NAMALWA (cell line): ENCODE measurements around the gene SEMA3B.
"Not testable (repeated sequence)": the region's sequence is repeated elsewhere in the genome, so short reads cannot be mapped to it uniquely, and the experiment has no call there.

ENCODE experiments used
- DNase-seq: peaks from one replicate; pipeline ENCODE4 v3.0.0-alpha.2; 2015; ENCODE audit warnings: low spot score

SEMA3B gene

GRCh38 chr3:50258979-50259378 is 10.0 kb upstream of the SEMA3B start:
- no peak for DNase-seq

GRCh38 chr3:50259432-50260026 is 9.4 kb upstream of the SEMA3B start:
- DNase-seq, result no peak

- DNase-seq, result peak; percentile 68
These were observed 8.7 kb upstream of the SEMA3B start for GRCh38 chr3:50260027-50260941.

DNA sequence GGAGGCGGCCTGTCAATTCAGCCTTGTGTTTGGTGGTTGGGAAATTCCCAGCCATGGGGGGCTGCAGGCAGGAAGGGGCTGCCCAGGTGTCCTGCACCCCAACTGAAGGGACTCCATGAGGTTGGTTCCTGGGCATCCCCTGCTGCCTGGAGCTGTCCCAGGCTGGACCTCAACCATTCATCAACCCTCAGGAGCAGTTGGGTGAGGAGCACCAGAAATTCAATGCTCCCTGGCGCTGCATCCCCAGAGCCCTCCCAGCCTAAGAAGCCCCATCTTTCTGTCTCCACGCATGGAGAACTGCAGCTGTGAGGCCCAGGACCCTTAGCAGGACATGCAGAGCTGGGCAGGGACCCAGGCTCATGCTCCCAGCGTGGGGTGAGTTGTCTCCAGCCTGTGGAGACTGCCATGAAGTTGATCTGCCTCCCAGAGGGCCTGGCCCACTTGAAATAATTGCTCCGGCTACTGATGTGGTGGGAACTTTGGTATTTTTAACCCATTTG is 8.0 kb upstream of the SEMA3B start:
- no peak for DNase-seq

DNA sequence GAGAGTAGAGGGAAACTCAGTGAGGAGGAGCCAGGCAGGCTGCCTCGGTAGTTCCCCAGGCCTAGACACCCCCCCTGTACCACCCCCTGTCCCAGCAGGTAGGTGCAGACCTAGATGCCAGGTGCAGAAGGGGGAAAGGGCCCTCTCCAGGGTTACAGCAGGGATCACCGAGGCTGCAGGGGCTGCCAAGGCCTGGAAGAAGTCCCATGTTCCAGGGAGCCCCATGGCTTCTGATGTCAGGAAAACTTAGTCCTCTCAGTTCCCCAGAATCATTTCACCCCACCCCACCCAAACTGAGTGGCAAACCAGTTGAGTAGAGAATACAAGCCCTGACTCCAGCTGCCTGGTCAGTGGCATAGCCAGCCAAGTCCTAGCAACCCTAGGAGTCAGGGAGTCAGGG is 7.4 kb upstream of the SEMA3B start:
- no peak for DNase-seq

DNA sequence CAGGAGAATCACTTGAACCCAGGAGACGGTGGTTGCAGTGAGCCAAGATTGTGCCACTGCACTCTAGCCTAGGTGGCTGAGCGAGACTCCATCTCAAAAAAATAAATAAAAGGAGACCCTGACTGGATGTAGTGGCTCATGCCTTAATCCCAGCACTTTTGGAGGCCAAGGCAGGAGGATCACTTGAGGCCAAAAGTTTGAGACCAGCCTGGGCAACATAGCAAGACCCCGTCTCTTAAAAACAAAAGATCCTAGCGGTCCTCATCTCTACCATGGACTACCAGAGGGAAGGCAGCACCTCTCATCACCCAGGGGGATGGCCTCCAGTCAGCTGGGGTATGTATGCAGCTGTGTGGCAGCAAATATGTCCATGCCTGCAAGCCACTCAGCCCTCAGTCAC is 6.7 kb upstream of the SEMA3B start:
- DNase-seq, result not testable (repeated sequence)

GRCh38 chr3:50262778-50263177 is 6.2 kb upstream of the SEMA3B start:
- DNase-seq, result no peak

DNA sequence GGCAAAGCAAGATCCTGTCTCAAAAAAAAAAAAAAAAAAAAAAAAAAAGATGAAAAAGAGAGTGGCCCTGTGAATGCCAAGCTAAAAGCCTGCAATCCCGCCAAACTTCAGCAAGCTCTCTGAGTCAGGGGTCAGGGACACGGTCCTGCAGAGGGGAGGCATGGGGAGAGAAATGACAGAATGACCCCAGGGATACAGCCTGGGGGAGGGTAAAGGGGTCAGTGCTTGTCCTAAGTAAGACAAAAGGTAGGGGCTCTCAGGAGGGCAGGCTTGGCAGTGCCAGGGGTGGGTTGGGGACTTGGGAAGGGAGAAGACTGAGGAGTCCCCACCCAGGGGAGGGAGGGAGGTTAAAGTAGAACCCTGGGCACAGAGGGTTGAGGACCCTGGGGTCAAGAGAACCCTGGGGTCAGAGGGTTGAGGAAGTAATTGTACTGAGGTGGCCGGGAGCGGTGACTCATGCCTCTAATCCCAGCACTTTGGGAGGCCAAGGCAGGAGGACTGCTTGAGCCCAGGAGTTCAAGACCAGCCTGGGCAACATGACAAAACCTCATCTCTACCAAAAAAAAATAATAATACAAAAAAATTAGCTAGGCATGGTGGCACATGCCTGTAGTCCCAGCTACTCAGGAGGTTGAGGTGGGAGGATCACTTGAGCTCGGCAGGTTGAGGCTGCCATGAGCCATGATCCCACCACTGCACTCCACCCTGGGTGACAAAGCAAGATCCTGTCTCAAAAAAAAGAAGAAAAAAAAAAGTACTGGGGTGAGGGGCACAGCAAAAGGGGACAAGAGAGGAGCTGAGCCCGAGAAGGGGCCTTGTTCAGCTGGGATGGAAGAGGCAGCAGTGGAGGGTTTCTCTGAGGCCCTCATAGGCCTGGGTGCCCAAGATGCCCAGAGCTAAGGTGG is 5.2 kb upstream of the SEMA3B start:
- no peak for DNase-seq

DNA sequence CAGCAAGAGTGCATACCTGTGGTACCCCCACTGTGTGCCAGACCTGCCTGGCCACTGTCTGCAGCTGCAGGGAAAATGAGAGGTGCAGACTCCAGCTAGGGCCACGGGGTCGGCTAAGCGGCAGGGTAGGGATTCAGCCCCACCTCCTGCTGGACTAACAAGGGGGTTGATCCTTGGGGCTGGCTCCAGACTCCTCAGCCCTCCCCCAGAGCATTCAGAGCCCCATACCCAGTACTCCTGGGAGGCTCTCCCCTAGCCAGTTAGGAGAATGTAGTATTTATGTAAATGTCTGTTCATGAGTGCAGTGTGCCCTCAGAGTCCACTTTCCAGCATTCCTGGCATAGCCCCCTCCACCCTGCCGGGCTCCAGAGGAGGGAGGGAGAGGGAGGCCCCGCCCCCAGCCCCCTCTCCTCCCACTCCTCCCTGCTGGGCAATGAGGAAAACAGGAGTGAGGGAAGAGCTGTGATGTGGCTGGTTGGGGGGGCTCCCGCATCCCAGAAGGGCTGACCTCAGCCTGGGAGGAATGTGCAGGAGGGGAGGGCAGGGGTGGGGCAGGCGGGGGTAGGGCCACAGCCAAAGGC is 4.5 kb upstream of the SEMA3B start:
- no peak for DNase-seq

DNA sequence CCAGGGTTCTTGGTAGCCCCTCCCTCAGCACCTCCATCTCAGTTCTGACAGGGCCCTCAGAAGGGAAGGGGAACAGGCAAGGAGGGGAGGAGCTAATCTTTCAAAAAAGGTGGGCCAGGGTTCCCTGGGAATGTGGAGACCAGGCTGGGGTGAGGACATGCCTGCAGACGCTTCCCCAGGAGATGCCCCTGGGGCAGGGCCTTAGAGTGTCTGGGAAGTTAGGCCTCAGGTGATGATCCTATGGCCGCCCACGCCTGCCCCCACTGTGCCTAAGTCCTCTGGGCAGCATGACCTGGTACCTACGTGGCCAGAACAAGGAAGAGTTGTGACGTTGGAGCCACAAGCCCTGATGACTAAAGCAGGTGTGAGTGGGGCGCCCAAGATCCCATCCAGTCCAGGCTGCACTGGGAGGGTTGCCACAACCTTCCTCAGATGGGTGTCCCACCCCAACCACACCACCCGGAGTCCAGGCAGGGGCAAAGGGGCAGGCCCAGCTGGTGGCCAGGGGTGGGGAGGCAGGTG is 3.9 kb upstream of the SEMA3B start:
- DNase-seq, result no peak

DNA sequence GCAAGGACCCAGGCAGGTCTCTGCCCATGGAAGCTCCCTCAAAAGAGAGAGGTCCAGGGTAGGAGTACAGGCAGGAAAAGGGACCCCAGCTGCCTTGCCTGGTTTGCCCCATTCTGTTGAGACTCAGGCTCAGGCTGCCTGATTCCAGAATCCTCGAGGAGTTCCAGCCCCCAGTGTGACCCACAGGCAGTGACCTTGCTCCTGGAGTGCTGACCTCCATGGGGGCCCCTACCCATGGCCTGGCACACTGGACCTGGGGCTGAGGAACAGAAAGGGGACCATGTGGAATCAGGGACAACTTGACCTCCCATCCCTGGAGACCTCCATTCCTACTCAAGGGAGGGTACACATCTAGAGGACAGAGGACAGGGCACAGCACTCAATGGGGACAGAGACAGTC is 3.4 kb upstream of the SEMA3B start:
- DNase-seq, result no peak

- DNase-seq, result no peak
These were observed 2.9 kb upstream of the SEMA3B start for GRCh38 chr3:50266017-50266416.

DNA sequence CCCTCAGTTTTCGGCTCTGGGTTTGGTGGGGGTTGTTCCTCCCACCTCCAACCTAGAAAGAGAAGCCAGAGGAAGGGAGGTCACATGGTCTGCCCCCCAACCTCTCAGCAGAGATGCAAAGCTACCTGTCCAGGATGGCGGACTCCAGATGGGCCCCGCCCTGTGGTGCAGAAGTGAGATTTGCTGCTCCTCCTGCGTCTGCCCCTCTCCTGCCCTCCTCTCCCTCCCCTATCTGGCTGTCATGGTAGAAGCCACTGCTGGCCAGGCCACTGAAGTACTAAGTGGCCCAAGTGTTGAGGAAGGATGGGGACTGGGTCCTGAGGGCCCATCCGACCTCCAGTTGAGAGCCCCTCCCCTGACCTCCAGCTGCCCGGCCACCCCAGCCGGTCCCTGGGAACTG is 2.1 kb upstream of the SEMA3B start:
- no peak for DNase-seq

- no peak for DNase-seq
These were observed 1.6 kb upstream of the SEMA3B start for GRCh38 chr3:50267280-50267913.

- DNase-seq, result no peak
These were observed 671 bp upstream of the SEMA3B start for GRCh38 chr3:50268276-50268675.

DNA sequence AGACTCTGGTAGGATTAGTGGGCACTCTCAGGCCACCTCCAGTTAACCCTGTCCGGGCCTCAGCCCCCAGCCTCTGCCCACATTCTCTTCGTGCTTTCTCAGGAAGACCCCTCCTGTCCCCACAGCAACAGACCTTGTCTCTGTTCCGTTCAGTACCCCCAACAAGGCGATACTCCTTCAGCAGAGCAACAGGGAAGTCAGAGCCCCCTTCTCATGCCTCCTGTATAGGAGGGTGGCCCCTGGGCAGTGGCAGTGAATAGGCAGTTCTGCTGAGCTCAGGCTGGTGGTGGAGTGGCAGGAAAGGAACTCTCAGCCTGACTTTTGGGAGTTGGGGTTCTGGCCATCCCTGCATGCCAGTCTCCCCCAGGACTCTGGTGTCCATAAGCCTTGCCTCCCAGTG is 513 bp downstream of the SEMA3B start:
- DNase-seq, result no peak

DNA sequence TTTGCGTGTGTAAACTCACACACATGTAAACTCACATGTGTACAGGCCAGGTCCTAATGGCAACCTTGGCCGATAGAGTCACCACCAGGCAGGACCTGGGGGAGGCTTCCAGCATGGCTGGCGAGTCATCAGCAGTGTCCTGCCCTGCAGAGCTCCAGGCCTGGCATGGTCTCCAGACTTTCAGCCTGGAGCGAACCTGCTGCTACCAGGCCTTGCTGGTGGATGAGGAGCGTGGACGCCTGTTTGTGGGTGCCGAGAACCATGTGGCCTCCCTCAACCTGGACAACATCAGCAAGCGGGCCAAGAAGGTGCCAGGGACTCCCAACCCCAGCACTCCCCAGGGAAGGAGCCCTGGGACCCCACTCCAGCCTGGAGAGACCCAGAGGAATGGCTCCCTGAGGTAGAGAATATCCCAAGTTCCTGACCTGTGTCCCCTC is 1.0 kb downstream of the SEMA3B start:
- DNase-seq, result no peak

DNA sequence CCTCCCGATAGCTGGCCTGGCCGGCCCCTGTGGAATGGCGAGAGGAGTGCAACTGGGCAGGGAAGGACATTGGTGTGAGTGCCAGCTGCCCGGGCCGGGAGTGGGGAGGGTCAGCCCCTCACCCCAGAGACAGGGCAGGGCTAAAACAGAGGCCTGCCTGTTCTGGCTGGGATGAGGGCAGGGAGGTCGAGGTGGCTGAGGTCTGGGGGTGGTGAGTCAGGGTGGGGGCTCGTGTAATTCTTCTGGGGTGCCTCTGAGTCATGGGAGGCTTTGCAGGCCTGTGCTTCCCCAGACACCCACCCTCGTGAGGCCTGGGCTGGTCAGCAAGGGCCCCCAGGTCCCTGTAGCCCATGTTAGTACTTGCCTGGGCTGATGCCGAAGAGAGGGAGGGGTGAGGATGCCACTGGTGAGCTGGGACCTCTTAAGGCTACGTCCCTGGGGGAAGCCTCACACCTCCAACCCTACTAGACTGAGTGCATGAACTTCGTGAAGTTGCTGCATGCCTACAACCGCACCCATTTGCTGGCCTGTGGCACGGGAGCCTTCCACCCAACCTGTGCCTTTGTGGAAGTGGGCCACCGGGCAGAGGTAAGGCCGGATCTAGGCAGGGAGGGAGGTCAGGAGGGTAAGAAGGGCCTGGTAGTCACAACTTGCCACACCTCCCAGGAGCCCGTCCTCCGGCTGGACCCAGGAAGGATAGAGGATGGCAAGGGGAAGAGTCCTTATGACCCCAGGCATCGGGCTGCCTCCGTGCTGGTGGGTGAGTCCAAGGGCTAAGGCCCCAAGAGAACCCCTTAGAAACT is 1.7 kb downstream of the SEMA3B start:
- DNase-seq, result no peak

GRCh38 chr3:50271314-50271936 is 2.5 kb downstream of the SEMA3B start:
- DNase-seq, result no peak

- not testable (repeated sequence) for DNase-seq
These were observed 3.6 kb downstream of the SEMA3B start for GRCh38 chr3:50272538-50272910.
